Panc1 (cell line): ENCODE data around the gene ALDH1A3. TPM values are rescaled to one million over a fixed set of nuclear protein-coding genes. Genes with fewer than 3 reads are reported as not detected.

Source experiments
- ATAC-seq: fragments of 200-7000 bp; cut with Tn5 transposase; 2 replicates; pipeline ENCODE4 v1.9.1; 2020; ENCODE audit warnings: mild to moderate bottlenecking, moderate library complexity
- BruUV-seq: library from RNA; stranded (reverse); fragments of 400-500 nt; replicated peaks from 2 replicates; lab custom pipeline; 2021; lab: Mats Ljungman, UMichigan
- CTCF ChIA-PET: fragments of 300-600 bp; sonication (Branson Sonifier 250); formaldehyde crosslinking; loops from one replicate; lab custom pipeline; 2022; ENCODE audit warnings: antibody characterized with exemption; lab: Charles Lee
- POLR2A ChIA-PET: fragments of 300-600 bp; sonication (Branson Sonifier 250); formaldehyde crosslinking; loops from one replicate; lab custom pipeline; 2022; ENCODE audit warnings: antibody characterized with exemption; lab: Charles Lee
- DNase-seq: peaks from one replicate; pipeline ENCODE4 v3.0.0-alpha.2; 2010; ENCODE audit warnings: low read depth, low spot score
- H3K27ac ChIP-seq: 2 replicates; pipeline ENCODE4 v1.5.1; 2011; ENCODE audit warnings: mild to moderate bottlenecking, low read length, inconsistent platforms
- H3K27me3 ChIP-seq: fragments of 200-500 bp; sonication (Bioruptor generic); 2 replicates; pipeline ENCODE4 v1.6.0; 2014; ENCODE audit warnings: low read length, inconsistent platforms; ENCODE audit not compliant: control insufficient read depth, insufficient read depth
- H3K36me3 ChIP-seq: fragments of 200-500 bp; sonication (Bioruptor generic); 2 replicates; pipeline ENCODE4 v1.5.1; 2014; ENCODE audit warnings: inconsistent platforms, mild to moderate bottlenecking, low read length, moderate library complexity; ENCODE audit not compliant: control insufficient read depth, insufficient read depth
- H3K4me1 ChIP-seq: 2 replicates; pipeline ENCODE4 v1.5.1; 2011; ENCODE audit warnings: inconsistent platforms, mild to moderate bottlenecking, low read length, moderate library complexity; ENCODE audit not compliant: control insufficient read depth, insufficient read depth
- H3K4me3 ChIP-seq, 2 experiments: 2 replicates each; pipeline ENCODE4 v1.5.1; 2011 to 2012; ENCODE audit warnings: low read depth in 2 of 2, low read length in 2 of 2, mild to moderate bottlenecking in 2 of 2, inconsistent platforms in 1 of 2, moderate library complexity in 1 of 2
- H3K9me3 ChIP-seq: fragments of 200-500 bp; sonication (Bioruptor generic); 2 replicates; pipeline ENCODE4 v1.5.1; 2014; ENCODE audit warnings: low read depth, mild to moderate bottlenecking, inconsistent platforms, low read length, moderate library complexity; ENCODE audit not compliant: control insufficient read depth, insufficient read depth
- POLR2AphosphoS5 ChIP-seq: IDR thresholded peaks from 2 replicates; pipeline ENCODE4 v1.6.1; 2012; ENCODE audit warnings: mild to moderate bottlenecking, low read depth, low read length, moderate library complexity
- SIN3A ChIP-seq: IDR thresholded peaks from 2 replicates; pipeline ENCODE4 v1.6.1; 2012; ENCODE audit warnings: low read depth, mild to moderate bottlenecking, low read length, moderate library complexity, borderline replicate concordance; ENCODE audit not compliant: insufficient read depth
- TCF7L2 ChIP-seq: IDR thresholded peaks from 2 replicates; pipeline ENCODE4 v1.6.1; 2011; ENCODE audit warnings: mild to moderate bottlenecking, low read depth, low read length, inconsistent platforms
- in situ Hi-C: cut with HindIII; loops from 2 replicates; pipeline ENCODE4 v1.10.0; 2016; ENCODE audit warnings: low sequenced_read_pairs, low pct_unique_long_range_greater_than_20kb
- intact Hi-C: fragments of 100-400 bp; cut with micrococcal nuclease; formaldehyde crosslinking; loops from one replicate; pipeline ENCODE4 v1.10.0; 2022; ENCODE audit not compliant: unreplicated experiment
- total RNA-seq: library from RNA; stranded (reverse); gene quantifications from one replicate; pipeline ENCODE4 v1.2.1, GENCODE V29; 2021; ENCODE audit not compliant: unreplicated experiment
- TF ChIP-seq, protein P1 (sequence below), 2 experiments: IDR thresholded peaks; 2 replicates each; pipeline ENCODE4 v1.6.1; 2011 to 2012; ENCODE audit warnings: low read depth in 2 of 2, control low read depth in 1 of 2, low read length in 1 of 2, mild to moderate bottlenecking in 1 of 2, moderate library complexity in 1 of 2; ENCODE audit not compliant: insufficient read depth in 1 of 2
- TF ChIP-seq, protein P2 (sequence below): fragments of 450-650 bp; IDR thresholded peaks from 2 replicates; pipeline ENCODE4 v1.5.1; 2017; ENCODE audit warnings: mild to moderate bottlenecking

ALDH1A3 gene
- total RNA-seq, 1 experiment from 2014 or later: 143 TPM

DNA sequence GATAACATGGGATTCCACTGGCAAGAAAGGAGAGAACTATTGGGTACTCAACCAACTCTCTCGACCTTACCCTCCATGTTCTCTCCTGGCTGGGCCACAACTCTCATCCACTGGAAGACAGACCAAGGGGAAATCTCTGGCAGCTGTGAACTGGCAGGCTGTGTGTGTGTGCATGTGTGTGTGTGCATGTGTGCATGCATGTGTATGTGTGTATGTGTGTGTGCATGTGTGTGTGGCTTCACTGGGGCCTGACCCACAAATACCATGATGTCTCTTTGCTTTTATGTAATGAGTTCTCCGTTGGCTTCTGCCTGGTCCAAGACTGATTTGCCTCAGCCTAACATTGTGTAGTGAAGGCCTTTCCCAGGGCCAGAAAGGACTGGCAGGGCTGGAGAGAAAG is 4.1 kb upstream of the ALDH1A3 start:
- in situ Hi-C loops: no loop called here
- no TSS peak for BruUV-seq
- POLR2A ChIA-PET: no interaction called here

GRCh38 chr15:100875976-100876375 is 3.7 kb upstream of the ALDH1A3 start:
- H3K9me3 ChIP-seq: no peaks in the 10 kb centered on the region
- H3K4me3 ChIP-seq: no peak overlapping the region
- ChIA-PET CTCF (no interaction called here), POLR2A (no interaction called here)
- no peak for DNase-seq
- no peaks in the 10 kb centered on the region for H3K36me3 ChIP-seq
- H3K27ac ChIP-seq: no peak overlapping the region
- intact Hi-C loops (no loop called here), in situ Hi-C loops (no loop called here)
- peaks cover 14% of the 10 kb centered on the region for H3K4me1 ChIP-seq
- H3K27me3 ChIP-seq: no peaks in the 10 kb centered on the region
- ATAC-seq: no peak
- TF ChIP-seq SIN3A (no peak), TCF7L2 (no peak), POLR2AphosphoS5 (no peak)
- TF ChIP-seq, protein P1, sequence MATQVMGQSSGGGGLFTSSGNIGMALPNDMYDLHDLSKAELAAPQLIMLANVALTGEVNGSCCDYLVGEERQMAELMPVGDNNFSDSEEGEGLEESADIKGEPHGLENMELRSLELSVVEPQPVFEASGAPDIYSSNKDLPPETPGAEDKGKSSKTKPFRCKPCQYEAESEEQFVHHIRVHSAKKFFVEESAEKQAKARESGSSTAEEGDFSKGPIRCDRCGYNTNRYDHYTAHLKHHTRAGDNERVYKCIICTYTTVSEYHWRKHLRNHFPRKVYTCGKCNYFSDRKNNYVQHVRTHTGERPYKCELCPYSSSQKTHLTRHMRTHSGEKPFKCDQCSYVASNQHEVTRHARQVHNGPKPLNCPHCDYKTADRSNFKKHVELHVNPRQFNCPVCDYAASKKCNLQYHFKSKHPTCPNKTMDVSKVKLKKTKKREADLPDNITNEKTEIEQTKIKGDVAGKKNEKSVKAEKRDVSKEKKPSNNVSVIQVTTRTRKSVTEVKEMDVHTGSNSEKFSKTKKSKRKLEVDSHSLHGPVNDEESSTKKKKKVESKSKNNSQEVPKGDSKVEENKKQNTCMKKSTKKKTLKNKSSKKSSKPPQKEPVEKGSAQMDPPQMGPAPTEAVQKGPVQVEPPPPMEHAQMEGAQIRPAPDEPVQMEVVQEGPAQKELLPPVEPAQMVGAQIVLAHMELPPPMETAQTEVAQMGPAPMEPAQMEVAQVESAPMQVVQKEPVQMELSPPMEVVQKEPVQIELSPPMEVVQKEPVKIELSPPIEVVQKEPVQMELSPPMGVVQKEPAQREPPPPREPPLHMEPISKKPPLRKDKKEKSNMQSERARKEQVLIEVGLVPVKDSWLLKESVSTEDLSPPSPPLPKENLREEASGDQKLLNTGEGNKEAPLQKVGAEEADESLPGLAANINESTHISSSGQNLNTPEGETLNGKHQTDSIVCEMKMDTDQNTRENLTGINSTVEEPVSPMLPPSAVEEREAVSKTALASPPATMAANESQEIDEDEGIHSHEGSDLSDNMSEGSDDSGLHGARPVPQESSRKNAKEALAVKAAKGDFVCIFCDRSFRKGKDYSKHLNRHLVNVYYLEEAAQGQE (IDR thresholded peaks at IDR 0.05; ENCODE audit: insufficient read depth in 1 of 2, low read depth in 2 of 2, low read length in 1 of 2): no peak
- TF ChIP-seq, protein P2, sequence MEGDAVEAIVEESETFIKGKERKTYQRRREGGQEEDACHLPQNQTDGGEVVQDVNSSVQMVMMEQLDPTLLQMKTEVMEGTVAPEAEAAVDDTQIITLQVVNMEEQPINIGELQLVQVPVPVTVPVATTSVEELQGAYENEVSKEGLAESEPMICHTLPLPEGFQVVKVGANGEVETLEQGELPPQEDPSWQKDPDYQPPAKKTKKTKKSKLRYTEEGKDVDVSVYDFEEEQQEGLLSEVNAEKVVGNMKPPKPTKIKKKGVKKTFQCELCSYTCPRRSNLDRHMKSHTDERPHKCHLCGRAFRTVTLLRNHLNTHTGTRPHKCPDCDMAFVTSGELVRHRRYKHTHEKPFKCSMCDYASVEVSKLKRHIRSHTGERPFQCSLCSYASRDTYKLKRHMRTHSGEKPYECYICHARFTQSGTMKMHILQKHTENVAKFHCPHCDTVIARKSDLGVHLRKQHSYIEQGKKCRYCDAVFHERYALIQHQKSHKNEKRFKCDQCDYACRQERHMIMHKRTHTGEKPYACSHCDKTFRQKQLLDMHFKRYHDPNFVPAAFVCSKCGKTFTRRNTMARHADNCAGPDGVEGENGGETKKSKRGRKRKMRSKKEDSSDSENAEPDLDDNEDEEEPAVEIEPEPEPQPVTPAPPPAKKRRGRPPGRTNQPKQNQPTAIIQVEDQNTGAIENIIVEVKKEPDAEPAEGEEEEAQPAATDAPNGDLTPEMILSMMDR: no peak
- BruUV-seq: no TSS peak

More for the DNA sequence above, 4.1 kb upstream of the ALDH1A3 start:
- Histone ChIP-seq H3K27ac (no peak overlapping the region), H3K4me3 (no peak overlapping the region), H3K9me3 (no peaks in the 10 kb centered on the region), H3K4me1 (peaks cover 13% of the 10 kb centered on the region), H3K36me3 (no peaks in the 10 kb centered on the region), H3K27me3 (no peaks in the 10 kb centered on the region)
- intact Hi-C loops: no loop called here
- DNase-seq: no peak
- ATAC-seq: no peak
- TF ChIP-seq TCF7L2: no peak
- TF ChIP-seq, protein P1 (IDR thresholded peaks at IDR 0.05; ENCODE audit: insufficient read depth in 1 of 2, low read depth in 2 of 2, low read length in 1 of 2): no peak
- TF ChIP-seq, protein P2: no peak
- TF ChIP-seq SIN3A: no peak
- no peak for TF ChIP-seq POLR2AphosphoS5
- CTCF ChIA-PET: no interaction called here
